Ovary (tissue), 10 donors: ENCODE measurements around the gene DECR2. TPM values are rescaled to one million over a fixed set of nuclear protein-coding genes. Genes with fewer than 3 reads are reported as not detected.

ENCODE experiments used
- DNase-seq, 5 donors: peaks; one replicate each; pipeline ENCODE4 v3.0.0-alpha.2; 2019 to 2020
- H3K27ac ChIP-seq, 2 donors: fragments of 200-600 bp; one replicate each; pipeline versions ENCODE4 v1.5.1 to v1.8.0; 2019 to 2022
- H3K27me3 ChIP-seq: fragments of 200-600 bp; one replicate; pipeline ENCODE4 v1.8.0; 2022
- H3K36me3 ChIP-seq: fragments of 200-600 bp; sonication (generic); one replicate; pipeline ENCODE4 v1.5.1; 2019
- H3K4me1 ChIP-seq: one replicate; pipeline ENCODE4 v1.8.1; 2013; ENCODE audit warnings: mild to moderate bottlenecking, moderate library complexity; ENCODE audit not compliant: insufficient read depth
- H3K4me3 ChIP-seq: fragments of 200-600 bp; sonication (generic); one replicate; pipeline ENCODE4 v1.5.1; 2017
- H3K9me3 ChIP-seq, 2 donors: fragments of 200-600 bp in 1 of 2; sonication (generic) in 1 of 2; one replicate each; pipeline versions ENCODE4 v1.5.1 to v1.8.1; 2013 to 2019; ENCODE audit warnings: mild to moderate bottlenecking in 1 of 2, moderate library complexity in 1 of 2
- CTCF ChIP-seq, 3 donors: fragments of 450-650 bp in 2 of 3; fragments of 200-600 bp in 1 of 3; IDR thresholded peaks; one replicate each; pipeline versions ENCODE4 v1.5.1 to v1.8.0; 2016 to 2022; ENCODE audit warnings: antibody characterized with exemption in 3 of 3, mild to moderate bottlenecking in 1 of 3
- EP300 ChIP-seq: sonication (generic); formaldehyde crosslinking; IDR thresholded peaks from one replicate; pipeline ENCODE4 v1.6.1; 2017; ENCODE audit warnings: antibody characterized with exemption
- POLR2A ChIP-seq: fragments of 450-650 bp; IDR thresholded peaks from one replicate; pipeline ENCODE4 v1.6.1; 2017; ENCODE audit warnings: antibody characterized with exemption, mild to moderate bottlenecking, moderate library complexity
- WGBS, 3 donors: extraction: QIAGEN DNeasy Blood & Tissue Kit in 1 of 3; methylation state at CpG; one replicate each; pipeline versions ENCODE4 v1.1.5 to v1.1.7; 2013 to 2017; 5-methylcytosine and 5-hydroxymethylcytosine counted together
- intact Hi-C, 4 donors: fragments of 100-400 bp; cut with DNase I; formaldehyde crosslinking; loops; one replicate each; pipeline versions ENCODE4 v1.11.0 to v1.15.1; 2022 to 2023
- long read RNA-seq, 3 donors: library from polyadenylated mRNA in 2 of 3; unstranded in 2 of 3; transcript quantifications; one replicate each; pipeline ENCODE4 v2.0.0 and lab custom pipeline, GENCODE V29; 2021 to 2026
- polyA plus RNA-seq, 2 donors: library from polyadenylated mRNA; stranded (reverse); fragments of 200-250 nt in 1 of 2; fragments of 350-450 nt in 1 of 2; fragmentation: Illumina TruSeq in 1 of 2; extraction: RNeasy Lipid Tissue Mini Kit (QIAGEN cat#74804) in 1 of 2; gene quantifications; one replicate each; pipeline ENCODE4 v1.2.3, GENCODE V29; 2013 to 2014
- total RNA-seq, 7 donors: library from RNA; depleted of rRNA in 2 of 7; stranded (reverse); fragments of >200 nt in 2 of 7; fragmentation: NEBNext Ultra II Directional in 3 of 7; extraction: Animal tissue kit (Norgen Biotek cat#: 25700) in 3 of 7; gene quantifications; one replicate each; pipeline versions ENCODE4 v1.1.0 to v1.2.4, GENCODE V29; 2016 to 2023
- donor health status: DM: no; HTN: no; CAD: no; lungs with moderate emphysema.
- donor health status: DM: no; HTN: no; CAD: no.
- donor health status: Bipolar disorder and iron deficiency.
- donor health status: DM: yes; HTN: yes; CAD: no.
- donor health status: DM: no; HTN: no; CAD: no.
- donor health status: DM: yes; HTN: yes; CAD: no.

Gene DECR2
- 10 to 100 TPM; 10.2 to 23.7 (median 15.1) TPM for total RNA-seq
- 10 to 100 TPM in 1 of 2 donors, 1 to 10 TPM in 1; 2.1 to 13.0 TPM for polyA plus RNA-seq
- long read RNA-seq, donor 1, transcript DECR2-201 (9 exons, 1,615 nt) = major isoform, 120 of 150 reads
- long read RNA-seq, donor 1, partial matches to known transcripts = 4 of 150 reads
- long read RNA-seq, donor 1, other reads (novel, unspliced or antisense) = 26 of 150 reads
- long read RNA-seq, donor 2, partial matches to known transcripts = 14 of 18 reads
- long read RNA-seq, donor 2, other reads (novel, unspliced or antisense) = 0 of 18 reads
- long read RNA-seq, donor 3, transcript DECR2-201 (9 exons, 1,615 nt) = major isoform, 31 of 56 reads
- long read RNA-seq, donor 3, partial matches to known transcripts = 6 of 56 reads
- long read RNA-seq, donor 3, other reads (novel, unspliced or antisense) = 19 of 56 reads

- DNase-seq = peak; percentile 96 to 98 (median 98)
- TF ChIP-seq POLR2A = peak; percentile 62
- no peak for TF ChIP-seq EP300
- TF ChIP-seq CTCF (IDR thresholded peaks at IDR 0.05) = peak; percentile 36 to 78 (median 73)
- intact Hi-C loops = no loop called here
- no peaks in the 10 kb centered on the region for H3K9me3 ChIP-seq
- H3K4me1 ChIP-seq = peaks cover 3% of the 10 kb centered on the region
- 0 to 1% (median 1%) methylated on average over 55 to 91 of the region's 91 CpGs for WGBS, 3 donors
- peak within 1 kb of the TSS; percentile 61 to 86 for H3K27ac ChIP-seq
- H3K4me3 ChIP-seq = peak within 1 kb of the TSS; percentile 81
- H3K27me3 ChIP-seq = no peaks in the 10 kb centered on the region
- H3K36me3 ChIP-seq = no peaks in the 10 kb centered on the region
Observed at GRCh38 chr16:401468-402348, at the start of gene DECR2. Gene DECR2 (plus strand): TSS chr16:401885. CDS start chr16:401964, 79 bp downstream.

GRCh38 chr16:352547-353403 lies 48.9 kb upstream of the DECR2 start, which contains the start of gene AXIN1:
Gene AXIN1 (minus strand): TSS chr16:352723. CDS start chr16:347025, 5,698 bp downstream.
- Histone ChIP-seq H3K27ac (peak within 1 kb of the TSS; percentile 59 to 73), H3K36me3 (no peaks in the 10 kb centered on the region), H3K4me3 (peak within 1 kb of the TSS; percentile 64), H3K27me3 (no peaks in the 10 kb centered on the region), H3K9me3 (no peaks in the 10 kb centered on the region), H3K4me1 (no peaks in the 10 kb centered on the region)
- no peak for TF ChIP-seq EP300
- peak in 2 of 3 donors; percentile 32 to 69 for TF ChIP-seq CTCF (IDR thresholded peaks at IDR 0.05)
- peak; percentile 43 for TF ChIP-seq POLR2A
- intact Hi-C loops = loop anchor here in 1 of 4 donors (10.0 kb wide), 1 partner anchor 118 kb away; the partner anchor contains the start of gene FAM234A
- WGBS, 3 donors = 1 to 2% (median 2%) methylated on average over 60 to 113 of the region's 113 CpGs
- DNase-seq = peak; percentile 100

GRCh38 chr16:353404-354290 lies 48.0 kb upstream of the DECR2 start:
- intact Hi-C loops = loop anchor here in 1 of 4 donors (10.0 kb wide), 1 partner anchor 119 kb away; the partner anchor contains the start of gene FAM234A
- H3K27ac ChIP-seq = peak overlapping the region; percentile 51 to 73
- no peaks in the 10 kb centered on the region for H3K9me3 ChIP-seq
- no peaks in the 10 kb centered on the region for H3K4me1 ChIP-seq
- WGBS, 3 donors = 58 to 66% (median 60%) methylated on average over 25 of the region's 25 CpGs
- H3K4me3 ChIP-seq = peak overlapping the region; percentile 64
- peak in 3 of 5 donors; percentile 42 to 62 (median 62) for DNase-seq
- no peaks in the 10 kb centered on the region for H3K27me3 ChIP-seq
- TF ChIP-seq POLR2A = no peak
- H3K36me3 ChIP-seq = no peaks in the 10 kb centered on the region
